ENCODE results near the gene GIMD1. TPM values are rescaled to one million over a fixed set of nuclear protein-coding genes. Genes with fewer than 3 reads are reported as not detected.

The GIMD1 gene
- total and polyA plus RNA-seq, 2 donors (not counting 3 experiments of a cell fraction or from before 2014, with no cell fraction given) = not detected

DNA sequence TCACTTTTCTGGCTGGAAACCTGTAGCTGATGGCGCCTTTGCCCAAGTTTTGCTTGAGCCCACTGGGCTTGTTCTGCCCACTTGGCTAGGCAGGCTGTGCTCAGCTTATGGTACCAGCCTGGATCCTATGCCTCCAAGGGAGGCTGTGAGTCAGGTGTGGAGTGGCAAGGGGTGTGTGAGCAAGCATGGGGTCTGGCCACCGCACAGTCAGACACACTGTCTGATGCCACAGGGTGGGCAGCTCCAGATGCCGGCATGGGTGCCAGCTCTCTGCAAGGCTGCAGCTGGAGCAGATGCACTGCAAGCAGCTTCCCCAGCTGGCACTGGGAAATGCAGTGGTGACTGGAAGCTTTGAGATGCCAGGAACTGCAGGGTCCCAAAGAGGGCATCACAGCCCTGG lies 16.3 kb upstream of the GIMD1 start:
- H3K9me3 ChIP-seq (replicated peaks; ENCODE audit: control insufficient read depth, insufficient read depth, low read length) = no peaks in the 10 kb centered on the region
- no peaks in the 10 kb centered on the region for H3K79me2 ChIP-seq (ENCODE audit: control insufficient read depth, insufficient read depth, low read length)
- TF ChIP-seq MAX (IDR thresholded peaks at IDR 0.05; ENCODE audit: insufficient read depth, insufficient read length) (no peak), MYC (IDR thresholded peaks at IDR 0.05; ENCODE audit: low read depth, low read length) (no peak), JUN (IDR thresholded peaks at IDR 0.05; ENCODE audit: borderline replicate concordance, insufficient read depth, insufficient read length, low read depth) (no peak), FOS (IDR thresholded peaks at IDR 0.05; ENCODE audit: borderline replicate concordance, insufficient read depth, low read length) (no peak)
- intact Hi-C loops (cut with micrococcal nuclease) = no loop called here
- no peak overlapping the region for H3K4me3 ChIP-seq (replicated peaks in 1 of 3; ENCODE audit: insufficient read depth in 1 of 3, low read depth in 1 of 3, low read length in 3 of 3)
- H3K9ac ChIP-seq (replicated peaks; ENCODE audit: extremely low read depth, insufficient read depth, low read length) = no peak overlapping the region
- H3K27me3 ChIP-seq (ENCODE audit: control insufficient read depth in 2 of 2, insufficient read depth in 2 of 2, low read length in 2 of 2) = no peaks in the 10 kb centered on the region
- H2AFZ ChIP-seq (ENCODE audit: low read depth, low read length) = no peak overlapping the region
- BruUV-seq (replicated peaks) = no TSS peak
- ChIA-PET CTCF (interaction anchor here (1.1 to 1.4 kb wide), 3 partner anchors 15 to 434 kb away, joined by 3 to 6 read pairs (median 3); no protein-coding TSS in a partner anchor), POLR2A (no interaction called here)
- H4K20me1 ChIP-seq (replicated peaks; ENCODE audit: control insufficient read depth, extremely low read depth, insufficient read depth, low read length) = no peaks in the 10 kb centered on the region
- H3K9me1 ChIP-seq (replicated peaks; ENCODE audit: control insufficient read depth, extremely low read depth, insufficient read depth, low read length) = no peaks in the 10 kb centered on the region
- dilution Hi-C loops (cut with MboI; ENCODE audit: extremely low pct_ligation_motif_present, low sequenced_read_pairs) = no loop called here
- H3K27ac ChIP-seq (ENCODE audit: insufficient read depth, low read depth, low read length) = no peak overlapping the region
- no peak overlapping the region for H3K4me2 ChIP-seq (ENCODE audit: insufficient read depth, low read length)
- FAIRE-seq = no peak
- H3K4me1 ChIP-seq (ENCODE audit: control insufficient read depth, extremely low read depth, insufficient read depth, low read length) = no peaks in the 10 kb centered on the region
- DNase-seq (ENCODE audit: low read depth, low spot score) = no peak
- H3K36me3 ChIP-seq (ENCODE audit: control insufficient read depth in 2 of 2, extremely low read depth in 1 of 2, insufficient read depth in 2 of 2, low read length in 2 of 2) = no peaks in the 10 kb centered on the region

DNA sequence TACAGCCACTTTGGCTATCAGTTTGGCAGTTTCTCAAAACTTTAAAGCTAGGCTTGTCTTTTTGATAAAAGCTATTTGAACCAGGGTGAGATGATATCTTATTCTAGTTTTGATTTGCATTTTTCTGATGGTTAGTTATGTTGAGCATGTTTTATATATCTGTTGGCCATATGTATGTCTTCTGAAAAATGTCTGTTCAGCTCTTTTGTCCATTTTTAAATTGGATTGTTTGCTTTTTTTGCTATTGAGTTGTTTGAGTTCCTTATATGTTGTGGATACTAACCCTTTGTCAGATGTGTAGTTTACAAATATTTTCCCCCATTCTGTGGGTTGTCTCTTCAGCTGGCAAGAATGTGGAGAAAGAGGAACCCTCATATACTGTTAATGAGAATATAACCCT lies 11.6 kb upstream of the GIMD1 start:
- TF ChIP-seq FOS (IDR thresholded peaks at IDR 0.05; ENCODE audit: borderline replicate concordance, insufficient read depth, low read length) (no peak), EZH2 (IDR thresholded peaks at IDR 0.05; ENCODE audit: borderline replicate concordance, low read depth, low read length, severe bottlenecking) (no peak), GATA2 (IDR thresholded peaks at IDR 0.05; ENCODE audit: insufficient read depth, insufficient read length, low read depth, low read length) (no peak), MYC (IDR thresholded peaks at IDR 0.05; ENCODE audit: low read depth, low read length) (no peak), MAX (IDR thresholded peaks at IDR 0.05; ENCODE audit: insufficient read depth, insufficient read length) (no peak), POLR2AphosphoS5 (IDR thresholded peaks at IDR 0.05; ENCODE audit: insufficient read depth, low read depth, low read length) (no peak), CTCF (IDR thresholded peaks at IDR 0.05; ENCODE audit: extremely low read depth in 1 of 2, insufficient read depth in 1 of 2, low read depth in 1 of 2, low read length in 2 of 2) (no peak), JUN (IDR thresholded peaks at IDR 0.05; ENCODE audit: borderline replicate concordance, insufficient read depth, insufficient read length, low read depth) (no peak), POLR2A (IDR thresholded peaks at IDR 0.05; ENCODE audit: low read depth, low read length) (no peak)
- H3K9me3 ChIP-seq (replicated peaks; ENCODE audit: control insufficient read depth, insufficient read depth, low read length) = no peaks in the 10 kb centered on the region
- no peak overlapping the region for H3K4me3 ChIP-seq (replicated peaks in 1 of 3; ENCODE audit: insufficient read depth in 1 of 3, low read depth in 1 of 3, low read length in 3 of 3)
- H3K27ac ChIP-seq (ENCODE audit: insufficient read depth, low read depth, low read length) = no peak overlapping the region
- H3K36me3 ChIP-seq (ENCODE audit: control insufficient read depth in 2 of 2, extremely low read depth in 1 of 2, insufficient read depth in 2 of 2, low read length in 2 of 2) = no peaks in the 10 kb centered on the region
- POLR2A ChIA-PET = no interaction called here
- no peak overlapping the region for H3K9ac ChIP-seq (replicated peaks; ENCODE audit: extremely low read depth, insufficient read depth, low read length)
- H4K20me1 ChIP-seq (replicated peaks; ENCODE audit: control insufficient read depth, extremely low read depth, insufficient read depth, low read length) = no peaks in the 10 kb centered on the region
- BruUV-seq (replicated peaks) = no TSS peak
- no peak overlapping the region for H2AFZ ChIP-seq (ENCODE audit: low read depth, low read length)
- CTCF ChIA-PET = interaction anchor here (1.2 to 2.8 kb wide), 3 partner anchors 10 to 423 kb away, joined by 4 to 13 read pairs (median 4); no protein-coding TSS in a partner anchor
- DNase-seq (ENCODE audit: low read depth, low spot score) (no peak), FAIRE-seq (no peak)
- no peaks in the 10 kb centered on the region for H3K9me1 ChIP-seq (replicated peaks; ENCODE audit: control insufficient read depth, extremely low read depth, insufficient read depth, low read length)
- no peak overlapping the region for H3K4me2 ChIP-seq (ENCODE audit: insufficient read depth, low read length)
- no peaks in the 10 kb centered on the region for H3K79me2 ChIP-seq (ENCODE audit: control insufficient read depth, insufficient read depth, low read length)
- intact Hi-C loops (cut with micrococcal nuclease) = no loop called here
- dilution Hi-C loops (cut with MboI; ENCODE audit: extremely low pct_ligation_motif_present, low sequenced_read_pairs) = no loop called here
- H3K4me1 ChIP-seq (ENCODE audit: control insufficient read depth, extremely low read depth, insufficient read depth, low read length) = no peaks in the 10 kb centered on the region
- H3K27me3 ChIP-seq (ENCODE audit: control insufficient read depth in 2 of 2, insufficient read depth in 2 of 2, low read length in 2 of 2) = no peaks in the 10 kb centered on the region
